GM19452 (cell line): ENCODE data around the gene TSHZ3.

Experiments used
- ATAC-seq: cut with Tn5 transposase; IDR thresholded peaks from one replicate; pipeline ENCODE4 v1.9.1; 2021; ENCODE audit not compliant: unreplicated experiment

Gene TSHZ3

DNA sequence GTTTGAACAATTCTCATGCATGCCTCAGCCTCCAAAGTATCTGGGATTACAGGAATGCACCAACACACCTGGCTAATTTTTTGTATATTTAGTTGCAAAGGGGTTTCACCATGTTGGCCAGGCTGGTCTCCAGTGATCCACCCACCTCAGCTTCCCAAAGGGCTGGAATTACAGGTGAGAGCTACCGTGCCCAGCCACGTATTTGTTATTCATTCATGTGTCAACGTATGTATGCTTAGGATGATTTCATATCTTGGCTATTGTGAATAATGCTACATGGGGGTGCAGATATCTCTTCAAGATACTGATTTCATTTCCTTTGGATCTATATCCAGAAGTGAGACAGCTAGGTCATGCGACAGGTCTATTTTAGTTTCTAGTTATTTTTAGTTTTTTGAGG is 113.4 kb downstream of the TSHZ3 start:
- ATAC-seq, result no peak

DNA sequence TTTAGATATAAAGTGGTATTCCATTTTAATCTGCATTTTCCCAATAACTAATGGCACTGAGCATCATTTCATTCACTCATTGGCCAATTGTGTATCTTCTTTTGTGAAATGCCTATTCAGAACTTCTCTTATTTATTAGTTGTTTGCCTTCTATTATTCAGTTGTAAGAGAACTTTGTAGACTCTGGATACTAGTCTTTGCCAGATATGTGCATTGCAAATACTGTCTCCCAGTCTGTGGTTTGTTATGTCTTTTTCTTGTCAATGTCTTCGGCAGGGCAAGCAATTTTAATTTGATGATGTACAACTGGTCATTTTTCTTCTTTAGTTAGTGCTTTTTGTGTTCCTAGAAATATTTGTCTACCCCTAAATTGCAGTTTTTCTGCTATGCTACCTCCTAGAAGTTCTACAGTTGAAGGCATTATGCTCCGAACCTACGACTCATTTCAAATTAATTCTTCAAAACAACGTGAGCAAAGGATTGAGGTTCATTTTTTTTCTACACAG is 115.9 kb downstream of the TSHZ3 start:
- no peak for ATAC-seq

DNA sequence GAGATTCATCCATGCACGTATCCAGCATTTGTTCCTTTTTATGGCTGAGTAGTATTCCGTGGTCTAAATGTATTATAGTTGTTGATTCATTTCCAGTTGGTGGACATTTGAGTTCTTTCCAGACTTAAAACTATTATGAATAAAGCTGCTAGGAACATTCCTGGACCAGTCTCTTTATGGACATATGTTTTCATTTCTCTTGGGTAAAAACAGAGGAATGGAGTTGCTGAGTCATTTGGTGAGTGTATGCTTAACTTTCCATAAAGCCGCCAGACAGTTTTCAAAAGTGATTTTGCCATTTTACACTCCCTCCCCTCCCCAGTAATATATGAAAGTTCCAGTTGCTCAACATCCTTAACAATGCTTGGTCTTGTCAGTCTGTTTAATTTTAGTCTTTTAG is 116.4 kb downstream of the TSHZ3 start:
- ATAC-seq, result no peak

DNA sequence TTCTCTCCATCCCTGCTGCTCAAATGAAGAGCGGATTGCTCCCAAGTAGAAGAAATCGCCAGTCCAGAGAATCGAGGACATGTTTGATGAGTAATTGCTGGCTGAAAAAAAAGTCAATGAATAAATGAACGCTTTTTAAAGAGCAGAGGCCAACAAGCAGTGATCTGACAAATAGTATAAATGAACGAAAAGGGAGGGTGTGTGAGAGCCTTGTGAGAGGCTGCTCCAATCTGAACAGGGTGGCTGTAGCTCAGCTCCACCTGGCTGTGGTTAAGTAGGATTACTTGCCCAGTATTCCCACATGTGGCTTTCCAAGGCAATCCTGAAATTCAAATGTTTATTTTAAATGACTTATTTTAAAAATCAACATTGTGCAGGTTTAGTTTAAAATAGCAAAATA is 117.1 kb downstream of the TSHZ3 start:
- ATAC-seq, result no peak

DNA sequence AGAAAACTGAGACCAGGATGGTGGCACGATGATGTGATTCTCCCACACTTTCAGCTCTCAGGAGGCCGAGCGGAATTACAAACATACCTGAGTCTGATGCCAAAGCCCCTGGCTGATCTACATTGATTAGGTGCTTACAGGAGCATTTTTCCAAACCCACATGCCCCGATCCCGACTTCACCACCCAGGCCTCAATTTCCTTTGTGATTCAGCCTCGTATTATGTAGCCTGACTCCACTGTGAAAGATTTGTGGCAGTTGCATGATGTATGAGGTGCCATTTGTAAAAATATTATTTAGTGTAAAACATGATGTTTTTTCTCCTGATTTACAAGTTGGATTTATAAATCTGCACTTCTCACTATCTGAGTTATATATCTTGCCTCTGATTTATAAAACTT is 118.0 kb downstream of the TSHZ3 start:
- no peak for ATAC-seq

DNA sequence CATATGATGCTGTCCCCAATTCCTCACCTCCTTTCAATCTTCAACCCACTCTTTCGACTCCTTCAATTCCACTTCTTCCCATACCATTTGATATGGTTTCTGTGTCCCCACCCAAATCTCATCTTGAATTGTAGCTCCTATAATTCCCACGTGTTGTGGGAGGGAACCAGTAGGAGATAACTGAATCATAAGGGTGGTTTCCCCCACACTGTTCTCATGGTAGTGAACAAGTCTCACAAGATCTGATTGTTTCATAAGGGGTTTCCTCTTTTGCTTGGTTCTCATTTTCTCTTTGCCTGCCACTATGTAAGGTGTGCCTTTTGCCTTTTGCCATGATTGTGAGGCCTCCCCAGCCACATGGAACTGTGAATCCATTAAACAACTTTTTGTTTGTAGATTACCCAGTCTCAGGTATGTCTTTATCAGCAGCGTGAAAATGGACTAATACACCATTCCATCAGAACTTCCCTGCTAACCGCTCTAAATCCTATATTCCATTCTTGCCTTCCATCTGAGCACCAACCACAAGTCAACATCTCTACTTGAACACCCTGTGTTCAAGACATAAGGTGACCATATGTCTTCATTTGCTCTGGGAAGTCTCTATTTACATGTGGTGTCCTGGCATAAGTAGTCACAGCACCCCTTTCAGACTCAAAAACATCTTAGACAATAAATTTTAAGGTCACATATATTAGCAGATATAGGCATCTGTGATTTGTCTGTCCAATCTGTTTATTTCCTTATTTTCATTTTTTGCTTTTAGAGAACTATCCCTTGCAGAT is 122.9 kb downstream of the TSHZ3 start:
- no peak for ATAC-seq
